GM13976 (cell line): Measurements from ENCODE around the gene SESN1.

ENCODE experiments used
- DNase-seq: peaks from one replicate; pipeline ENCODE4 v3.0.0; 2012; ENCODE audit warnings: low spot score
- CTCF ChIP-seq: IDR thresholded peaks from 2 replicates; pipeline ENCODE4 v1.5.1; 2012; ENCODE audit warnings: borderline replicate concordance, mild to moderate bottlenecking; ENCODE audit not compliant: insufficient read depth; ENCODE audit errors: extremely low read depth, missing control alignments, control extremely low read depth
- in situ Hi-C: fragments of 300-500 bp; cut with MboI; formaldehyde crosslinking; loops from one replicate; pipeline ENCODE4 v1.12.0; 2022; ENCODE audit warnings: low sequenced_read_pairs, mixed read lengths, inconsistent platforms; ENCODE audit not compliant: unreplicated experiment

SESN1 gene

GRCh38 chr6:108944707-108945680 is 149.7 kb downstream of the SESN1 start:
- DNase-seq = no peak
- no peak for TF ChIP-seq CTCF
- in situ Hi-C loops = no loop called here

GRCh38 chr6:108944071-108944470 is 150.6 kb downstream of the SESN1 start:
- in situ Hi-C loops = no loop called here
- TF ChIP-seq CTCF = no peak

GRCh38 chr6:108942556-108943492 is 151.8 kb downstream of the SESN1 start:
- TF ChIP-seq CTCF = no peak
- no peak for DNase-seq
- in situ Hi-C loops = no loop called here

More at GRCh38 chr6:108944071-108944470, 150.6 kb downstream of the SESN1 start:
- no peak for DNase-seq

- in situ Hi-C loops = no loop called here
- no peak for DNase-seq
- no peak for TF ChIP-seq CTCF
These were observed 152.8 kb downstream of the SESN1 start for GRCh38 chr6:108941859-108942258.

GRCh38 chr6:108941281-108941680 is 153.4 kb downstream of the SESN1 start:
- in situ Hi-C loops = no loop called here
- no peak for TF ChIP-seq CTCF
- DNase-seq = no peak

- TF ChIP-seq CTCF = no peak
- in situ Hi-C loops = no loop called here
- DNase-seq = no peak
These were observed 153.9 kb downstream of the SESN1 start for GRCh38 chr6:108940741-108941140.
